ENCODE data around the gene ATCAY.
A peak's percentile ranks its signal among the peaks of the same experiment; 100 is the strongest.

The ATCAY gene, protein sequence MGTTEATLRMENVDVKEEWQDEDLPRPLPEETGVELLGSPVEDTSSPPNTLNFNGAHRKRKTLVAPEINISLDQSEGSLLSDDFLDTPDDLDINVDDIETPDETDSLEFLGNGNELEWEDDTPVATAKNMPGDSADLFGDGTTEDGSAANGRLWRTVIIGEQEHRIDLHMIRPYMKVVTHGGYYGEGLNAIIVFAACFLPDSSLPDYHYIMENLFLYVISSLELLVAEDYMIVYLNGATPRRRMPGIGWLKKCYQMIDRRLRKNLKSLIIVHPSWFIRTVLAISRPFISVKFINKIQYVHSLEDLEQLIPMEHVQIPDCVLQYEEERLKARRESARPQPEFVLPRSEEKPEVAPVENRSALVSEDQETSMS

DNA sequence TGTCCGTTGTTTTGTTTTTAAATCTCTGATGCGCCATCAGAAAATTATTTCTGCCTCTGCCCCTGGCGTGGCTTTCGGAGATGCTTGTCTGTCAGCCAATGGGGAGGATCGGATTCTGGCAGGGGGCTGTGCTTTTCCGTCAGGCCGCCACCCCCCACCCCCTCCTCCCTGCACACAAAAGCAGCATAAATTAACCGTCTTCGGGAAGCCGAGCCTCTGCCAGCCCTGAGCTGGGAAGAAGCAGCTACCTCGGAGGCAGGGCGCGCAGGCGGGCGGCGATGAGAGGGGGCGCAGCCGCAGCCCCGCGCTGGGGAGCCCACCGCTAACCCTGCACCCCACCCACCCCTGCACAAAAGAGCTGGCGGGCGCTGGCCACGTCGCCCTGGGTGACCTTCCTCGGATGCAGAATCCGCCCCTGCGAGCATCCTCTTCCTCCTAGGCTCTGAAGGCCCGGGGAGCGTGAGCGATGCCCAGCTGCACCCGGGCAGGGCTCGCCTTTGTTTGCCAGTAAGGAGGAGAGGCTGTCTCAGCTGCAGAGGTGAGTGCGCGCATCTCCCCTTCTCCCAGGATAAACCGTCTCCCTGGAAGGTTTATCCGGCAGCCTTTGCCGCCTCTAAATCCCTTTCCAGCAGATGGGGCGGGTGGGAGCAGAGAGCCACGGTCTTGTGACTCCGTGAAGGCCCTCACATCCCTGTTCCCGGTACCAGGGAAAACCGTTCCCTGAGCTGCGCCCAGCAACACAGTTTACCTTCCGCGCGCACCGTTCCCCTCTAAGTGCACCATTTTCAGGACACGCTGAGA, at the start of gene ATCAY:
ATCAY (plus strand) TSS at position 215 of the 801 bp plus-strand sequence. CDS start 5,083 bp downstream, outside the sequence.
- DNase-seq: no peak

DNA sequence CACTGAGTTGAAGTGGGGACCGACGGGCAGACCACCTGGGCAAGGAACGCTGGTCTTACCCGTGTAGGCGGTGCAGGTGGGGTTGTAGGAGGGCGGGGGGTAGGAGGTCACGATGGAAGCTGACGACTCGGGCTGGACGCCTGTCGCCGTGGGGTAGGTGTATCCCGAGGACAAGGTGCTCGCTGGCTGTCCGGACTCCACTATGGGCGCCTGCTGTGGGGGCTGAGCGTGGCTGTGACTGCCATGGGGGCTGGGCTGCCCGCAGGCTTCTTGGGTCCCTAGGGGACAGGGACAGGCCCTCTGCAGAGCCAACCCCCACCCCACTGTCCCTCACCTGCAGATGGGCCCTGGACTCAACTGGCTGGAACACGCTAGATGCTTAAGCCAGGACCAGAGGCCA, 48.9 kb upstream of the ATCAY start:
- no peak for DNase-seq

DNA sequence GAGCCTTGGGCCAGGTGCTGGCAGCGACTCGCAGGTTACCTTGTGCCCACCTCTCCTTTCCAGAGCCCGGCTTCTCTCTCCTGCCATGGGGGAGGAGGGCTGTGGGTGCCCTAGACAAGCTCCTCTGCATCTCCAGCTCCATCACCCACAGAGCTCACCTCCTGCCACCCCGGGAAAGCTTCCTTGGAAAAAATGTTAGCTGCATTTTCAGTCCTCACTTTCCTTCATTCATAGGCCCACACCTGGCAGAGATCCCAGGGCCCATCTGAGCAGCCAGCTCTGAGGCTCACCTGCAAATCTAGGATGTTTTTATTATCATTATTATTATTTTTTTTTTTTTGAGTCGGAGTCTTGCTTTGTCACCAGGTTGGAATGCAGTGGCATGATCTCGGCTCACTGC, 48.5 kb upstream of the ATCAY start:
- DNase-seq: no peak

DNA sequence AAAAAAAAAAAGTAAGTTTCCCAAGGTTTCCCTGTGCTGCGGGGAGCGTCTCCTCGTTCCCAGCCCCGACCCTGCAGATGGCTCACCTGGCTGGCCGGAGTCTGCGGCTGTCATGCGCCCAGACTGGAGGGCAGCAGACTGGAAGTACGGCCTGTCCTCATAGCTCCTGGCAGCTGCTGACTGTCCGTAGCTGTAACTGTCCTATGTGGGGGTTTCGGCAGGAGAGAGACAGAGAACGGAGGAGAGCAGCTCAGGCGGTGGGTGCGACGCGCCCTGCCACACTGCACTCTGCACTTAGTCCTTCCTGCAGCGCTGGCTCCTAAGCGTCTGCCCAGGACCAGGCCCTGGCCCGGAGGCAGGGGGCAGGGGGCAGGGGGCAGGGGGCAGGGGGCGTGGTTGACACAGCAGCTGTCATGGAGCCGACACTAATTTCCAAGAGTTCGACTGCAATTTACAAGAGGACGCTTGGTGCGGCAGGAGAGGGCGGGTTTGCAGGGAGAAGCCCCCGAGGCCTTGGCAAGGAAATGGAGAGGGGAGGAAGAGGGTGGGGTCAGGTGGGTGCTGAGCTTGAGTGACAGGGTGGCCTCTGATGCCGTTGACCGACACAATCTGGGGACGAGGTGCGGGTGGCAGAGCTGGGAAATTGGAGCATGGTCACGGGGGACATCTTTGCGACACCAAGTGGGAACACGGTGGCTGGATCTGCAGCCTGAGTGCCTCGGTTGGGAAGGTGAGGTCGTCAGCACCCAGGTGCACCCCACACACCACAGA, 46.7 kb upstream of the ATCAY start:
- DNase-seq: no peak

DNA sequence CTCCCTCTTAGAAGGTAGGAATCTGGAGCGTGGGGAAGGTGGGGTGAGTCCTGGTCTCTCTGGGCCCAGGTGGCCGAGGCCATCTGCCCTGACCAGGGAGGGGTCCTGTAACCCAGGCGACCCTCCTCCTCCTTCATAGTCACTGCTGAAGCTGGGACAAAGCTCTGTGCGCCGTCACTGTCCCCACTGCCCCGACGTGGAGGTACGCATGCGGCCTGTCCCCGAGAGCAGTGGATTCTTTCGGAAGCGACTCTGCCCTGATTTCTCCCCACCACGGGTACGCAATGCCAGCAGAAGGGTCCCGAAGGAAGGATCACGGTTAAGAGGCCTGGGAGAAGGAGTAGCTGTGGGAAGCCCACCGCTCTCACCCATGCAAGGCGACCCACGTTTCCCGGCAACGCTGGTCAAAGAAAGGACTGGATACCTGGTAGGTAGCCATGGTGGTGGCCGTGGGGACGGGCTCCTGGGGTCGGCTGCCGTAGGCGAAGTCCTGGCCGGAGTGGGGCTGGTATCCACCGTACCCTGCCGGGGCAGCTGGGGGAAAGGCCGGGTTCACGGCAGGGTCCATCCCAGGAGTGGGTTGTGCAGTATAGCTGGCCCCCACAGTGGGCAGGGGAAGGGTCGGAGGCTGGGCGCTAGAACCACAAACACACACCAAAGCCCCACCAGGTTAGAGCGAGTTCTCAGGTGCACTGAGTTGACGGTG, 46.0 kb upstream of the ATCAY start:
- DNase-seq: no peak

DNA sequence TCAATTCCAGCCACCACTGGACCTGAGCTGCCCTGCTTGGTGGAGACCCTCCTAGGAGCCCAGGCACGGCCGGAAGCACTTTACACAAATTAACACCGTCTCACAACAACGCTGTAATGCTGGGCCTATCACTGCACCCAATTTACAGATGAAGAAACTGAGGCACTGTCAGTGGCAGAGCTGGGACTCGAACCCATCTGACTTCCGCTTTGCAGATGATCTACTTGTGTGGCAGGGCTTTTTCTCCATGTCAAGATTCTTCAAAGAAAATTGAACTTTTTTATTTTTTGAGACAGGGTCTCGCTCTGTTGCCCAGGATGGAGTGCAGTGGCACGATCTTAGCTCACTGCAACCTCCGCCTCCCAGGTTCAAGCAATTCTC, 45.4 kb upstream of the ATCAY start:
- no peak for DNase-seq

DNA sequence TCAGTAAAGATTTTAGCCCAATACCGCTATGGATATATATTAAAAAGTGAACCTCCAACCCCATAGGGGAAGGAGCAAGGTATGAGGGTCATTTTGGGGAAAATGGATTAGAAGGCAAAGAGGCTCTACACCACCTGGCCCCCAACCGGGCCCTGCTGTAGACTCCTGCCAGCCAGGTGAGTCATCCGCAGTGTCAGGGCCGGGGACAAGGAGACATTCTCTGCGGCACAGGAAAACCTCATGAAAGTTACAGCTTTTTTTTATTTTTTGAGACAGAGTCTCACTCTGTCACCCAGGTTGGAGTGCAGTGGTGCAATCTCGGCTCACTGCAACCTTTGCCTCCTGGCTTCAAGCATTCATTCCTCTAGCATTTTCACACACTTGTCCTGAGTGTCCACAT, 43.6 kb upstream of the ATCAY start:
- no peak for DNase-seq

DNA sequence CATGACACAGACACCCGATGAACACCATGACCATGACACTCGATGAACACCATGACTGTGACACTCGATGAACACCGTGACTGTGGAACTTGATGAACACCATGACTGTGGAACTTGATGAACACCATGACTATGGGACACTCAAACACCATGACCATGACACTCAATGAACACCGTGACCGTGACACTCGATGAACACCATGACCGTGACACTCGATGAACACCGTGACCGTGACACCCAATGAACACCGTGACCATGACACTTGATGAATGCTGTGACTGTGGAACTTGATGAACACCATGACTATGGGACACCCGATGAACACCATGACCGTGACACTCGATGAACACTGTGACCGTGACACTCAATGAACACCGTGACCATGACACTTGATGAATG, 43.2 kb upstream of the ATCAY start:
- DNase-seq: no peak

DNA sequence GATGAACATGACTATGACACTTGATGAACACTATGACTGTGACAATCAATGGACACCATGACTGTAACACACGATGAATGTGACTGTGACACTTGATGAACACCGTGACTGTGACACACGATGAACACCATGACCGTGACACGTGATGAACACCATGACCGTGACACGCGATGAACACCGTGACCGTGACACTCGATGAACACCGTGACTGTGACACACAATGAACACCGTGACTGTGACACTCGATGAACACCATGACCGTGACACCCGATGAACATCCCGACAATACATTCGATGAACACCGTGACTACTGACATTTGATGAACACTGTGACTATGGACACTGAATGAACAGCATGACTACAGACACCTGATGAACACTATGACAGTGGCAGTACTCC, 42.6 kb upstream of the ATCAY start:
- DNase-seq: no peak

DNA sequence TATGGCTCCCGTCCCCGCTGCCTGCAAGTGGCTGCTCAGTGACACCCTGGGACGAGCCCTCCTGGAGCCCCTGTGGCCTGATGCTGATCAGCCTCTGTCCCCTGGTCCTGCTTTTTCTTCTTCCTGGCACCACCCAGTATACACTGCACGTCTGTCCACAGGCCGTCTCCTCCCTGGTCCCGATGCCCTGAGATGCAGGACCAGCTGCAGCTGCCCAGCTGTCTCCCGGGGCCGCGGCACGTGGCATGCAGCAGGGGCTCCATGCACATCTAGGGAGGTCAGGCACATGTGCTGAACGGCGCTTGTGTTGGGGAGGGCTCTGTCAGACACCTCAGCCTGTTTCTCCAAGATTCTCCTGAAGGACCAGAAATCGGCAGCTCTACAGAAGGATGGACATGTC, 41.8 kb upstream of the ATCAY start:
- no peak for DNase-seq

DNA sequence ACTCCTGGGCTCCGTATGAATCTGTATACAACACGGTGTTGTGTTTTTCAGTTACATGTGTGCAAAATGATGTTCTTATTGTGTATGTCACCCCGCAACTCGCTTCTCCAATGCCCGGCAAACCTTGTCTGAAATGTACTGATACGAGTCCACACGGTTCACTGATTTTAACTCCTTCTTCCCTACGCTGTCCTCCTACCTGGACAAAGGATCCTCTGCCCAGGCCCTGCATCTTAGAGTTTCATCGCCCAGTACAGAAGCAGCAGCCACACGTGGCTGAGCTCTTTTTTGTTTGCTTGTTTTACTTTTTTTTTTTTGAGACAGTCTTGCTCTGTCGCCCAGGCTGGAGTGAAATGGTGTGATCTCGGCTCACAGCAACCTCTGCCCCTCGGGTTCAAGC, 40.5 kb upstream of the ATCAY start:
- no peak for DNase-seq

DNA sequence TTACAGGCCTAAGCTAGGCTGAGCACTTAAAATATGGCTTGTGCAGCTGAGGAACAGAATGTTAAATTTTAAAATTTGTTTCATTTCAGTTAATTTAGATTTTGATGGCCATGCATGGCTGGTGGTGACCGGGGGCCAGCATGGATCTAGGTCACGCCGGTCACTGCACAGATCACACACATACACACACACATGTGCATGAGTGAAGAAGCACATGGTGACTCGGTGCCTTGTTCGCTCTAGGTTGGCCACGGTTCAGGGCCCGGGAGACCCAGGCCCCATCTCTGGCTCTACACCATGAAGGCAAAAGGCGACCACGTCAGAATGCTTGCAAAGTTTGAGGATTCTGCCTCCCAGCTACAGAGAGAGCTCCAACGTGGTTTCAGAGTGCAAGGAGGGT, 39.7 kb upstream of the ATCAY start:
- DNase-seq: no peak

DNA sequence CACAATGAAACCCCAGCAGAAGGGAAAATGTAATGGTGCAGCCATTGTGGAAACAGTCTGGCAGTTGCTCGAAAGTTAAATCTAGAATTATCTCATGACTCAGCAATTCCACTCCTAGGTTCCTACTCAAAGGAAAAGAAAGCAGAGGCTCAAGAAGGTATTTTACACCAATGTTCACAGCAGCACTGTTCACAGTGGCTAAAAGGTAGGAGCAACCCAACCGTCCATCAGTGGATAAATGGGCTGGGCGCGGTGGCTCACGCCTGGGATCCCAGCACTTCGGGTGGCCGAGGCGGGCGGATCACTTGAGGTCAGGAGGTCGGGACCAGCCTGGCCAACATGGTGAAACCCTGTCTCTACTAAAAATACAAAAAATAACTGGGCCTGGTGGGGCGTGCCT, 37.5 kb upstream of the ATCAY start:
- no peak for DNase-seq

DNA sequence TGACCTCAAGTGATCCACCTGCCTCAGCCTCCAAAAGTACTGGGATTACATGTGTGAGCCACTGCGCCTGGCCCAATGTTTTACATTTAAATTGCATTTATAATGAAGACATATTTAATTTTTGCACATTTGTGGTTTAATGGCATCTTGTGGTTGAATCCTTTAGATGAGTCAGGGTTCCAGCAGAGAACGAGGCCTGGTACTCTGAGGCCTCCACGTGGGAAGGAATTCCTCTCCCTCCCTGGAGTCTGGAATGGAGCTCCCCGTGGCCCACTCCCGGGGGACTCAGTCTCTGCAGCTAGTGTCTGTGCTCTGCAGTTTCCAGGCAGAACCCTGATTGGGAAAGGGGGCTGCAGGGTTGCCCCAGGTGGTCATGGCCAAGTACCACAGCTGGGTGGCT, 35.9 kb upstream of the ATCAY start:
- DNase-seq: no peak

DNA sequence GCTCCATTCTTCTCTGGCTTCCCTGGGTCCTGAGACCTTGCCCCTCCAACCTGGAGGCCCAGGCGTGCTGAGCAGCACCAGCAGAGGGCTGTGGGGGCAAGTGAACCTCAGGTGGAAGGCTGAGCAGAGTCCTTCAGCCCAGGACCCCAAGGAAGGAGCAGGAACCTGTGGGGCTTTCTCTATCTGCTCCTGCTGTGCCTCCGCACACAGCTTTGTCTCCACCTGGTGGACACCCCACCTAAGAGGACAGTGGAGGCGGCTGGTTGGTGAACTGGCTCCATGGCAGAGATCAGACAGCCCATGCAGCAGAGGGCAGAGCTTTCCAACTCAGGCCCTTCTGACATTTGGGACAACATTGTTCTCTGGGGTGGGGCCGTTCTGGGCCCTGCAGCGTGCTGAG, 31.4 kb upstream of the ATCAY start:
- peak; percentile 34 for DNase-seq

DNA sequence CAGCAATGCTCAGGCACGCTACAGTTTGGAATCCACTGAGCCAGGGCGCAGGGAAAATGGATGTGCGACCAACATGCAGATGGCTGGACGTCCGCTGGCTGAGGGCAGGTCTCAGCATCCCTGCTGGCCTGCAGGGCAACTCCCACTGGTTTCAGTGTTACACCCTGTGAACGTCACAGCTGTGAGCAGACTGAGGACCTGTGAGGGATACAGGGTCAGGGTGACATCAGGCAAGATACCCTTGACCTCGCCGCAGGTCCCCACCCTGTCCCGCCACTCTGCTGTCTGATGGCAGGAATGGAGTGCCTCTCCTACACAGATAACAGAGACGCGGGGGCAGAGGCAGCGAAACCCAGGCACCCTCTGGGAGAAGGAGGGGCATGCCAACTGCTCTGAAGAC, 30.7 kb upstream of the ATCAY start:
- DNase-seq: no peak

DNA sequence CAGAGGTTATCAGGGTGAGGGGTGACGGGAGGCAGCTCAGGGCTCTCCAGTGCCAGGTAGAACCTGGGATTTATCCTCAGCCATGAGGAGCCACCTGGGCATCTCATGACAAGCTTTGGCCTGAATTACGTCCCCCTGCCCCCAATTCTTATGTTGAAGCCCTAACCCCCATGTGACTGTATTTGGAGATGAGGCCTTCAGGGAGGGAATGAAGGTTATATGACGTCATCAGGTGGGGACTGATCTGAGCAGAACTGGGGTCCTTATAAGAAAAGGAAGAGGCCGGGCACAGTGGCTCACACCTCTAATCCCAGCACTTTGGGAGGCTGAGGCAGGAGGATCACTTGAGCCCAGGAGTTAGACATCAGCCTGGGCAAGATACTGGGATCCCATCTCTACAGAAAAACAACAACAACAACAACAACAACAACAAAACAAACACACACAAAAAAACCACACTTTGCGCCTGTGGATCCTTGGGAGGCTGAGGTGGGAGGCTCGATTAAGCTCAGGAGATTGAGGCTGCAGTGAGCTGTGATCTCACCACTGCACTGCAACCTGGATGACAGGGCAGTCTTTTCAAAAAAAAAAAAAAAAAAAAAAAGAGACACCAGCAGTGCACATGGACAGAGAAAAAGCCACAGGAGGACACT, 30.0 kb upstream of the ATCAY start:
- no peak for DNase-seq

DNA sequence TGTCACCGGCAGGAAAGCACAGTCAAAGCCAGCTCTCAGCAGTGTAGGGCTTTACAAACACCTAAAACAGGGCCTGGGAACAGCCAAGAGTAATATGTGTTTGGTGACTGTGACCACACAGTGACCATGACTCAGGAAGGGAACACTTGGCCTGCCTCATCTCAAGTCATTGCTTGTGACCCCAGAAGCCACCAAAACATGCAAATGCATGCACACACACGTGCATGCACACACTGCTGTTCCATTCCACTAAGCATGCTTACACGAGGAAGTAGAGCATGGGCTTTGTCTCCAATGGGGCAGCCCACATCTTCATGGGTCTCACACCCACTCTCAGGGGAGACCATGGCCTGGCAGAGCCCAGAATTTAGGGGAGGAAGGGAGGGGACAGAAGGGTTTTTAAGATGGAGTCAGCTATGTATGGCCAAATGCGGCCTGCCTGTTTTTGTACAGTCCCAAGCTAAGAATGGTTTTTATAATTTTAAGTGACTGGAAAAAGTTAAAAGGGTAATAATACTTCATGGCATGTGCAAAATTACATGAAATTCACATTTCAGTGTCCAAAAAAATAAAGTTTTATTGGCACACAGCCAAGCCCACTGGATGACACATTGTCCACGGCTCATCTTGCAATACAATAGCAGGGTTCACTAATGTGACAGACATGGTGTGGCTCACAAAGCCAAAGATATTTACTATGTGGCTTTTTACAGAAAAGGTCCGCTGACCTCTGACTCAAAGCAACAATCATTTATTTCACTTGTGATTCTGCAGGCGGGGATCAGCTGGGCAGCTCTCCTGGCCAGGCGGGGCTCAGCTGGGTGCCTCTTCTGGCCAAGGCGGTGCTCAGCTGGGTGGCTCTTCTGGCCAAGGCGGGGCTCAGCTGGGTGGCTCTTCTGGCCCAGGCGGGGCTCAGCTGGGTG, 29.0 kb upstream of the ATCAY start:
- no peak for DNase-seq

DNA sequence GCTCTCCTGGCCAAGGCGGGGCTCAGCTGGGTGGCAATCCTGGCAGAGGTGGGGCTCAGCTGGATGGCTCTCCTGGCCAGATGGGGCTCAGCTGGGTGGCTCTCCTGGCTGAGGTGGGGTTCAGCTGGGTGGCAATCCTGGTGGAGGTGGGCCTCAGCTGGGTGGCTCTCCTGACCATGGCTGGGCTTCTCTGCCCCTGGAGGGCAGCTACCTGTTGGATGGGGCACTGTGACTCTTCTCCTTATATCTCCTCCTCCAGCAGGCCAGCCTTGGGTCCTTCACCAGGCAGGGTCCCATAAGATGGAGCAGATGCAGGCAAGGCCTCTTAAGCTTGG, 28.3 kb upstream of the ATCAY start:
- no peak for DNase-seq

DNA sequence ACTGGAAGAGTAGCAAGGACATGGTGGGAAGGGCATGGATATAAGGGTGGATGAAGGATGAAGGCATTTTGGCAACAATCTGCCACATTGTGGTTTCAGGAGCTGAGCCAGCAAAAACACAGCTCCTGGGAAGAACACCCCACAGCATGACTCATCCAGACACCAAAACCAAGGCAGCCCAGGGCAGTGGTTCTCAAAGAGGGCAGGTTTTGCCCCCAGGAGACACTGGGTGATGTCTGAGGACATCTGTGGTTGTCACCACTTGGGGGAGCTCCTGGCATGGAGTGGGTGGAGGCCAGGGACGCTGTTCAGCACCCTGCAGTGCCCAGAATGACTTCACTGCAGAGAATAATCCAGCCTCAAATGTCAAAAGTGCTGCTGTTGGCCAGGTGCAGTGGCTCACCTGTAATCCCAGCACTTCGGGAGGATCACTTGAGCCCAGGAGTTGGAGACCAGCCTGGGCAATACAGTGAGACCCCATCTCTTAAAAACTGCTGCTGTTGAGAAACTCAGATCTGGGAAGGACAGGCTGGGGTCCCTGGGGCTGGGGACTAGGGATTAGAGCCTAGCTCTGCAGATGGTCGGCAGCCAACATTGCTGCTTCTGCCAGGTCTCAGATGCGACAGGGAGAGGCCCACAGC, 27.8 kb upstream of the ATCAY start:
- DNase-seq: peak; percentile 26

DNA sequence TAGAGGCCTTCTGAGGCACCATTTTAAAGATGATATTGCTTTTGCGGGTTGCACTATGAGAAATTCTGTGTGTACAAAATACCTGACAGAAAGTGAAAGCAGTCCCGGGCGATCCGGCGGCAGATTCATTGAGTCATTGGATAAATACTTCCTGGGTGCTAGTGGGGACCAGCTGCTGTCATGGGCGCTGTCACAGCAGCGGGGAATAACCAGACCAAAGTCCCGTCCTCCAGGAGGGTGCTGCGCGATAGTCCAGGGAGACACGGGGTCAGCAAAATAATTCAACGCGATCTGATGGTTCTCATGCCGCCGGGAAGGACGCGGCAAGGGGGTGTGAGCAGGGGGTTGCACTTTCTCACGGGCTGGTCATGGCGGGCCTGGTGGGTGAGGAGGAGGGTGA, 25.2 kb upstream of the ATCAY start:
- no peak for DNase-seq

Data from activated naive CD4-positive, alpha-beta T cell treated with anti-CD3 and anti-CD28 coated beads, Interleukin-2, amount 50 U/mL, for 16 hours (primary cell).